HG02798 (cell line): ENCODE results near the gene NEDD4L.
"Not testable (repeated sequence)": the region's sequence is repeated elsewhere in the genome, so short reads cannot be mapped to it uniquely, and the experiment has no call there.

Source experiments
- ATAC-seq: cut with Tn5 transposase; IDR thresholded peaks from one replicate; pipeline ENCODE4 v1.9.1; 2021; ENCODE audit warnings: mild to moderate bottlenecking; ENCODE audit not compliant: unreplicated experiment, poor library complexity

NEDD4L gene

DNA sequence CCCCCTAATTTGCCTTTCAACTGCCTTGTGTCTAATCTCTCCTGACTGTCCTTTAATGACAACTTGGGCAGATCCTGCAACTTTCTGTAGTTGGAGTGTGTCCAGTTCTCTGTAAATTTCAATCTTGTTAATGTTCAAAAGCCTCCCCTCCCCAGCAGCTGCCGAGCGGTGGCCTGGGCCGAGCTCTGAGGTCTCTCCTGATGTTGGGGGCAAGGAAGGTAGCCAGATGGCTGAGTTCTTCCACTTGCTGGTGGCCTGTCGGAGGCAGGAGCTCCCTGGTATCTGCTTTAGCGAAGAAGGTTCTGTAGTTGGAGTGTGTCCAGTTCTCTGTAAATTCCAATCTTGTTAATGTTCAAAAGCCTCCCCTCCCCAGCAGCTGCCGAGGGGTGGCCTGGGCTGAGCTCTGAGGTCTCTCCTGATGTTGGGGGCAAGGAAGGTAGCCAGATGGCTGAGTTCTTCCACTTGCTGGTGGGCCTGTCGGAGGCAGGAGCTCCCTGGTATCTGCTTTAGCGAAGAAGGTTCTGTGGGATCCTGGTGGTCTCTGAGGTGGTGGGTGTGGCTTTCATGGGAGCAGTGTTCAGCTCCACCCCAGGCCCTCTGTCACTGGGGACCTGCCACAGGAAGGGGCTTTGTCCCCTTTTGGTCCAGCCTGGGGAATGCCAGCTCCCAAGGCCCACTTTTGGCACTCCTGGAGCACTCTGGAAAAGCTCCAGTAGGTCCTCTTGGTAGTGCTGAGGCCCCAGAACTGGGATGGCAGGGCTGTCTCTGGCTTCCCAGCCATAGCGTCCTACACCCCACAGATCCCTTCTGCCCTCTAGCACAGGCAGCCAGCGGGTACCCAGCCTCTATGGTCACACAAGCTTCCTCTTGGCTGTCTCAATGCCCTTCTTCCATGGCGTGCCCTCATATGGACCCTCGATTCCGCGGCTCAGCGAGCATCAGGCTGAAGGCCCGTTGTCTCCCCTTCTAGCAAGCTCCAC is 373.0 kb downstream of the NEDD4L start:
- no peak for ATAC-seq

DNA sequence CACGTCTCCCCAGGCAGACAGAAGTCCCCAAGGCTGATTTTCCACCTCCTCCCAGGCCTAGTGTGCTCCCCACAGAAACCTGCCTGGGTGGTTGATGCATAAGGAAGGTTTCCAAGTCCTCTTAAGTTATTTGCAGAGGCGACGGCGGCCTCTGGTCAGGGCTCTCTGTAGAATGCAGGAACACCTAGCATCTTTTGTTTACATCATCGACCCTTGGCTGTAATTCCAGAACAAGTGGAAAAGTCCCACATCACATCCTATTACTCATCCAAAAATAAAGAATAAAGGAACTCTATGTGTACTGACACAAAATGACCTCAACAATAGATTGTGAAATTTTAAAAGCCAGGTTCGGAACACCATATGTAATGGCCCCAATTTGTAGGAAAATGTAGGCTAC is 373.7 kb downstream of the NEDD4L start:
- ATAC-seq, result no peak

DNA sequence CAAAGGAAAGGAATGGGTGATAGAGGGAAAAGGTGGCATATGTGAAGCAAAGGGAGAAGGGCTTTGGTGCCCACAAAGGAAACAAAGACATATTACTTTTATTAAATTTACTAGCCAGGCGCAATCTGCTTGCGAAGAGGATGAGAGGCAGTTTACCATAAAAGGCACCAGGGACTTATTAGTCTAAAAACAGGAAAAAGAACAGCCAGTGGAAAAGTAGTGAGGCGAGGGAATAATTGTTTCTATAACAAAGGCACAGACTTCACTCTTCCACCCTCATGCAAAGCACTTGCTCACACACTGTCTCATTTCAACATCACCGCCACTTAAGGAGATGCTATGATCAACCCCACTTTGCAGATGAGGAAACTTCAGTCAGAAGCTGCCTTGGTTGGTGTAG is 374.3 kb downstream of the NEDD4L start:
- ATAC-seq, result no peak

DNA sequence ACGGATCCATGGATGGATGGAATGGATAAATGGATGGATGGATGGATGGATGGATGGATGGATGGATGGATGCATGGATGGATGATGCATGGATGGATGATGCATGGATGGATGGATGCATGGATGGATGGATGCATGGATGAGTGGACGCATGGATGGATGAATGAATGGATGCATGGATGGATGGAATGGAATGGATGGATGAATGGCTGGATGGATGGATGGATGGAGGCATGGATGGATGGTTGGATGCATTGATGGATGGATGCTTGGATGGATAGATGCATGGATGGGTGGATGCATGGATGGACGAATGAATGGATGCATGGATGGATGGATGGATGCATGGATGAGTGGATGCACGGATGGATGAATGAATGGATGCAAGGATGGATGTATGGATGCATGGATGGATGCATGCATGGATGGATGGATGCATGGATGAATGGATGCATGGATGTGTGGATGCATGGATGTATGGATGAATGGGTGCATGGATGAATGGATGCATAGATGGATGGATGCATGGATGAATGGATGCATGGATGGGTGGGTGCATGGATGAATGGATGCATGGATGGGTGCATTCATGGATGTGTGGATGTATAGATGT is 375.7 kb downstream of the NEDD4L start:
- no peak for ATAC-seq

DNA sequence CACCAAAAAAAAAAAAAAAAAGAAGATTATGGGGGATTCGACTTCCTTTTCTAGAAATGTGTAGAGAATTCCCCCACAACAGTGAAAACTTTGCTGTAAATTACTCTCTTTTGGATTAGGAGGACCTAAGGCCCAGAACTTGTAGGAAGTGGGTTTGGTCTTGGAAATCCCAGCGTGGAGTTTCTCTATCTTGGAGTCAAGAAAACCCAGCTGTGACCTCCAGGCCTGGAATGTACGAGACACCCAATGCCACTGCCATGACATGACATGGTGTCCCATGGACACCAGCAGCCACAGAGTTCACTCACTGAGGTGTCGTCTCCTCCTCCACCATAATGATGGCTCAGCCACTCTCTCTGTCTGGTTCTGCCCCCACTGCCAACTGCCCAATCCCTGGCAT is 382.6 kb downstream of the NEDD4L start:
- ATAC-seq, result no peak

DNA sequence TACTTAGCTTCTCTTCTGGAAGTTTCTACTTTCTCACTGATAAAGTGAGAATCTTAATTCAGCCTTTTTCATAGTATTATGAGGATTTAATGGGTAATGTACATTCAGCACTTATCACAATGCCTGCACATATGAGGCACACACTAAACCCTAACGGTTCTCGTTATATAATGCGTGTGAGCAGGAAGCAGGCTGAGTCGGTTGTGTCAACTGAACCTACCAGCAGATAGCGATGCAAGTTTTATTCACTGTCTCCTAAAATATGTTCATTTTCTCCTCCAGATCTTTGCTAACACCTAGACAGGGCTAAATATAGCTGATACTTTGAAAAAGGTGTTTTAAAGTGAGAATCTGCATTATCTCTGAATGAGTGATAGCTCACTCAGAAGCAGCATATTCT is 383.3 kb downstream of the NEDD4L start:
- no peak for ATAC-seq

DNA sequence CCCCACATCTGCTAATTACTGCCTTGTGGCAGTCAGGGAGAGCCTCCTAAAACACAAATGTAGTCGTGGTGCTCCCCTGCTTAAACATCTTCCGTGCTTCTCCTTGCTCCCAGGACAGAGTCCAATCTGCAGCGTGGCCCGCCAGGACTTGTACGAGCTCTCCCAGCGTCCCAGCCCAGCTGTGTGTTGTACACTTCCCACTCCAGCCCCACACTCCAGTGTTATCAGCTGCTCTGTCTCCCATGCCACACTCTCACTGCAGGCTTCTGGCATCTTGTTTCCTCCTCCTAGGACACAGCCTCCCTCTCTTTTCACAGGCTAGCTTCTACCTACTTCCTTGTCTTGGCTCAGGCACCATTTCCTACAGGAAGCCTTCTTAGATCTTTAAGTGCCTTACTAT is 385.4 kb downstream of the NEDD4L start:
- ATAC-seq, result no peak

DNA sequence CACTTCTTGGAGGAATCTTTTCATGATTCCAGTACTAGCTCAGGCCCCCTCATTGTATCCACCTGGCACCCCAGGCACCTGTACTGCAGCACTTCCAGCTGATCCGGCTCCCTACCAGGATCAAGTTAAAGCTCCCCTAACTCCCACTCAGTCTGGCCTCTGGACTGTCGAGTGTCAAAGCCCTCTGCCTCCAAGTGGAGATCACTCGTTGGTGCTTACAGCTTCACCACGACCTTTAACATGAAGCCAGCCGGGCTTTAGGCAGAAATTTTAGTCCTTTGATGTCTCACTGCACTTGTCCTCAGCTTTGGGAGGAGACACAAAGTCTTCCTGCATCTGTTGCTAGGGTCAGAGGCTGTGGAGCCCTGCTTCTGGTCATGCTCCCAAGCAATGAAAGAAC is 387.2 kb downstream of the NEDD4L start:
- no peak for ATAC-seq

DNA sequence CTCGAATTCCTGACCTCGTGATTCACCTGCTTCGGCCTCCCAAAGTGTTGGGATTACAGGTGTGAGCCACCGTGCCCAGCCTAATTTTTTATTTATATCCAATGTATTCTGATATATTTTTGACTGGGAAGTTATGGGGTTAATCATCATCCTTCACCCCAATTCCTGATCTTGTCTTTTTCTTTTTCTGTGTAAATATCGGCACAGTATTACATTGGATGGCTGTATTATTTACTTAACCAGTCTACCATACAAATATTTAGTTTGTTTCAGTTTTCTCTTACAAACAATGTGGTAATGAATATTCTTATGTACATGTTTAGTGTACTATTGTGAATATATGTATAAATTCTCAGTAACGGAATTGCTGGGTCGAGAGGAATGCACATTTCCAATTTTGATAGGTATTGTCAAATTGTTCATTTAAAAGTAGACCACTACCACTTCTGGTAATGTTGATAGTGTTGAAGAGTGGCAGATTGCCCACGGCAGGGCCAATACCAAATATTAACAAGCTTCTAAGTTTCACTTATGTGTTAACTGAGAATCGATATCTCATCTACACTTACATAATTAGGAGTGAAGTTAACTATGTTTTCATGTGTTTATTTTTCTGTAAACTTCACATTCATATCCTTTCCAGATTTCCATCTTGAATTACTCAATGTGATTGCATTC is 388.2 kb downstream of the NEDD4L start:
- ATAC-seq, result no peak

DNA sequence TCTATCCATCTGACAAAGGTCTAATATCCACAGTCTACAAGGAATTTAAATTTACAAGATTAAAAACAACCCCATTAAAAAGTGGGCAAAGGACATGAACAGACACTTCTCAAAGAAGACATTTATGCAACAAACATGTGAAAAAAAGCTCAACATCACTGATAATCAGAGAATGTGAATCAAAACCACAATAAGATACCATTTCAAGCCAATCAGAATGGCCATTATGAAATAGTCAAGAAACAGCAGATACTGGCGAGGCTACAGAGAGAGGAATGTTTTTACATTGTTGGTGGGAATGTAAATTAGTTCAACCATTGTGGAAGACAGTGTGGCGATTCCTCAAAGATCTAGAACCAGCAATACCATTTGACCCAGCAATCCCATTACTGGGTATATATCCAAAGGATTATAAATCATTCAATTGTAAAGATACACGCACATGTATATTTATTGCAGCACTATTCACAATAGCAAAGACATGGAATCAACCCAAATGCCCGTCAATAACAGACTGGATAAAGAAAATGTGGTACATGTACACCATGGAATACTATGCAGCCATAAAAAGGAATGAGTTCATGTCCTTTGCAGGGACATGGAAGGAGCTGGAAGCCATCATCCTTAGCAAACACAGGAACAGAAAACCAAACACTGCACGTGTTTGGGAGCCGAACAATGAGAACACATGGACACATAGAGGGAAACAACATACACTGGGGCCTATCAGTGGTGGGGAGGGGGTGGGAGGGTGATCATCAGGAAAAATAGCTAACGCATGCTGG is 391.4 kb downstream of the NEDD4L start:
- not testable (repeated sequence) for ATAC-seq

DNA sequence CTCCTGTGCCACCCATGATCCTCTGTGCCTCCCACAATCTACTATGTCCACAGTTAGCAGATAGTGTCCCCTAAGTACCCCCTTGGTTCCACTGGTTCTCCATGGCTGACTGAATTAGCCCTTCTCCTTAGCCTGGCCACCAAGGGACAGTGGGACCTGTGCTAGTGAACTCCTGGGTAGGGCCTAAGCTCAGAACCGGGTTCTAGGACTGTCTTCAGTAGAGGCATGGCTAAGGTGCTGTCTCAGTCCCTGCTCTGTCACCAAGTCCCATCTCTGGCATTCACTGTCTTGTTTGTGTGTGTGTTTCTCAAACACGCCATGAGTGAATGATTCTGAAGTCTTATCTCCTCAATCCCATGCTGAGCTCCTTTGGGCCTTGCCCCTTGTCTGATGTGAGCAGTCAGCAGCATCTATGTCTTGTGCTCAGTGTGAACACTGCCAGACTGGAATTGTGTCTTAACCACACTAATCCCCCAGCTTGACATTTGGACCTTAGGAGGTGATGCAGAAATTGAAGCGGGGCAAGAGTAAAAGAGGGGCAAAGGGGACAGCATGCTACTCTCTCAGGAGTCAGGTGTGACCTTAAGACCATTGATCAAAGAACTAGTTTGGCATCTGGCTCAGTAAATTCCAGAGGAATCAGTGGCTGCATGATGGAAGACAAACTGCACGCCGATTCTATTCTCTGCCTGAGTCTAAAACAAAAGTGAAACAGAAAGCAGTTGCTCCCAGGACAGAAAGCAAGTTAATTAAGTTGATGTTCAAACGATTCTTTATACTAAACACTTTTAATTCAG is 394.3 kb downstream of the NEDD4L start:
- no peak for ATAC-seq

DNA sequence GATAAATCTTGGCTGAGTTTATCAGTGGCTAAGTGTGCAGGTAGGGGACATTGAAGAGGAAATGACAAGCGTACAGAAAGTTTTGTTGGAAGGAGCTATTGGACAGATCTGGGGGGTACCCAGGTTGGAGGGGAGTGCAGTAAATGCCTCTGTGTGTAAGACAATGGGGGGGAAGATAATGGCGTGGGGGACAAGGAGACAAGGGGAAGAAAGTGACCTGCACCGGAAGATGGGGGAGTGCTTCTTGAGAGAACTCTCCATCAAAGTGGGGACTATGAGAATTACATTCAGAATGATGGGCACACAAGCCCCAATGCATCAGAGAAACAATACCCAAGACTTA is 394.9 kb downstream of the NEDD4L start:
- ATAC-seq, result no peak

DNA sequence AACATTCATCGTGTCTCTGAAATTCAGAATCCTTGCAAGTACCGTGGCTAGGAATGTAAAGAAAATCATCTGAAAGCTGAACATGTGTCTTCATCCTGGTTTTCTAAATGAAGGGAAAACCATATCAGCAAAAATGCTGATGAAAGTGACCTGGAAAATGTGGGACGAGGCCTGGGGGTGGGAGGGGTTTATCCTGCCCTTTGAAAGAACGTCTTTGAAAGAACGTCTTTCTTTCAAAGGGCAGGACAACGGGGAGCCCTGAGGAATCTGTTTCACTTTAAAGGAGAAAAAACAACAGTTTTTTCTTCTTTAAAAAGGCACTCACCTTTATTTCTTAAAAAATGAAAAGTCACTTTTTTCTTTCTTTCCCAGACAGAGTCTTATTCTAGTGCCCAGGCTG is 399.6 kb downstream of the NEDD4L start:
- ATAC-seq, result no peak

DNA sequence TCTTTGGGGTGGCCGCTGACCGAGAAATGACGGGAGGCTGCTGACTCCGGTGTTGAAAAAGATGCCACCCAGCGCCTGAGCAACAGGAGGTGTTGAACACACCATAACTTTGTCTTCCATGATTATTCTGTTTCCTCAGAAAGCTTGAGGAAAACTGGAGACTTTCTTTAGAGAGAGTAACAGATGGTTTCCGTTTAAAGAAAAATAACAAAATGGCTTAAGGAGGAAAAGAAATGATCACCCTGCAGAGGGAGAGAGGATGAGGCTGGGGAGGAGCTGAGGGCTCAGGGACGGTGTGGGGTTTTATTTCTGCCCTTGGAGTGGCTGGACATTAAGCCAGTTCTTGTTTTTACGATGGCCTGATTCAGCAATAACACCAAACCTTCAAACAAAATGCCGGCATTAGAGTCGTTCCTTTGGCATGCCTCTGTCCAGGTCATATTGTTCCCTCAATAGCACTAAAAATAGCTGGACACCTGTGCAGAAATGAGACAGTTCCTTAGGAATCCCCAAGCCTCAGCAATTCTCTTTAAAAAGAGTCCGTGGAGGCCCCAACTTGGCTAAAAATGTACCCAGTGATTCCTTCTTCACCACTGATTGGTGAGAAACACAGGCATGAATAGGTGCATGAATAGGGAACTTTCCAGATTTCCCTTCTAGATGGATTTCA is 402.5 kb downstream of the NEDD4L start:
- no peak for ATAC-seq

DNA sequence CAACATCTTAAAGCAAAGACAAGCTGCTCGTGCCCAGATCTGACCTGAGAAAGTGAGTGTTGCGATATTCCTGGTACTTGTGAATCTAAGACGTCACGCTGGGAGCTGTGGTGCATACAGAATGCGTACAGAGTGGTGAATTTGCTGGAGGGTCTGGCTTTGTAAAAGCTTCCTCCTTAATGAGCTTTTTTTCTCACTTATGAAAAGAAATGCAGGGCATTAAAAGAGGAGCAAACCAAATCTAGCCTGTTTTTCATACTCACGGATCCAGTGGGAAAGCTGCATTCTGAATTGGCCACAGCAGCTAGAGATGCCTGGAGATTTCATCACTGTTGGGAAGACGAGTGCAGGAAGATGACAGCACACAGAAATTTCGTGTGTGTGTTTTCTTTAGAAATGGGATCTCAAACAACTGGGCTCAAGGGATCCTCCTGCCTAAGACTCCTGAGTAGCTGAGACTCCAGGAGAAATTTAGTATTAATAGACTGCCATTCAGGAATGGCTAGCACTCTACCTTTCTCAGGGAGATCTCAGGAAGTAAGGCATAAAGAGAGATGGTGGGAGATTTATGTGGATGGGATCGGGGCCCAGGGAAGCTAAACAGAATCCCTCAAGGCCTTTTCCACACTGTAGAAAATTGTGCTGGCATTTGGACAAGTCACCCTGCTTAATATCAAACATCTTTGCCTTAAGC is 403.5 kb downstream of the NEDD4L start:
- no peak for ATAC-seq

DNA sequence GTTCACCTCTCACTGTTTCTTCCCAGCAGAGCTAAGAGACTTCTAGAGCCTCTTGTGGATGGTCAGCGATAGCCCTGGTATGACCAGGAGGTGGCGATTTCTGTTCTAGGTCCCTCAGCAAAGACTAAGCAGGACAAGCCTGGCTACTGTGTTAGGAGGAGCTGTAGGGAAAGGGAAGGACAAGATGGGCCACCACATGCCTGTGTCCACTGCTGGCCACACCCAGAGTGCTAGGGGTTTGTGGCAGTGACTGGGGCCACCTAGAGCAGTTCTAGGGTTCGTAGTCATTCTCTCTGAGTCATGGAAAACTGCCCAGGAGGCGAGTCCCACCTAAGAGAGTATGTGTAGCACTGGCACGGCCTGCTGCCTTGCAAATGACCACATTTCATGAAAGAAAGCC is 405.4 kb downstream of the NEDD4L start:
- no peak for ATAC-seq
